Karpas-422 (cell line): ENCODE data around the gene CD302. TPM values are rescaled to one million over a fixed set of nuclear protein-coding genes. Genes with fewer than 3 reads are reported as not detected.
"Not testable (repeated sequence)": the region's sequence is repeated elsewhere in the genome, so short reads cannot be mapped to it uniquely, and the experiment has no call there.

Experiments used
- DNase-seq: peaks from one replicate; pipeline ENCODE4 v3.0.0-alpha.2; 2015
- H2AFZ ChIP-seq: fragments of 200-600 bp; sonication (generic); 2 replicates; pipeline ENCODE4 v1.6.1; 2014; ENCODE audit warnings: antibody characterized with exemption, low read length, mixed read lengths
- H3K27ac ChIP-seq: fragments of 200-600 bp; sonication (generic); 2 replicates; pipeline ENCODE4 v1.5.1; 2014; ENCODE audit warnings: mild to moderate bottlenecking, low read length, moderate library complexity
- H3K27me3 ChIP-seq: fragments of 200-600 bp; sonication (generic); 2 replicates; pipeline ENCODE4 v1.6.1; 2014; ENCODE audit warnings: low read length, mixed read lengths
- H3K36me3 ChIP-seq: fragments of 200-600 bp; sonication (generic); 2 replicates; pipeline ENCODE4 v1.6.1; 2014; ENCODE audit warnings: low read length, mixed read lengths; ENCODE audit not compliant: insufficient read depth
- H3K4me1 ChIP-seq: fragments of 200-600 bp; sonication (generic); 2 replicates; pipeline ENCODE4 v1.6.1; 2014; ENCODE audit warnings: mild to moderate bottlenecking, low read length, mixed read lengths
- H3K4me2 ChIP-seq: fragments of 200-600 bp; sonication (generic); 2 replicates; pipeline ENCODE4 v1.6.1; 2014; ENCODE audit warnings: low read length, low read depth, mild to moderate bottlenecking; ENCODE audit not compliant: poor library complexity, severe bottlenecking
- H3K4me3 ChIP-seq: fragments of 200-600 bp; sonication (generic); 2 replicates; pipeline ENCODE4 v1.5.1; 2014; ENCODE audit warnings: mild to moderate bottlenecking, antibody characterized with exemption, low read length, mixed read lengths
- H3K79me2 ChIP-seq: fragments of 200-600 bp; sonication (generic); 2 replicates; pipeline ENCODE4 v1.6.1; 2014; ENCODE audit warnings: mild to moderate bottlenecking, low read length, mixed read lengths
- H3K9ac ChIP-seq: fragments of 200-600 bp; sonication (generic); 2 replicates; pipeline ENCODE4 v1.6.0; 2014; ENCODE audit warnings: low read length
- H3K9me2 ChIP-seq: fragments of 200-600 bp; sonication (generic), shearing (Covaris generic); replicated peaks from 2 replicates; pipeline ENCODE4 v1.6.0; 2014; ENCODE audit warnings: mild to moderate bottlenecking, low read length, moderate library complexity; ENCODE audit not compliant: insufficient read depth
- H3K9me3 ChIP-seq: fragments of 300-700, 200-600 bp; sonication (generic); 2 replicates; pipeline ENCODE4 v1.6.1; 2014; ENCODE audit warnings: low read length, mixed read lengths
- H4K20me1 ChIP-seq: fragments of 200-600 bp; sonication (generic); 2 replicates; pipeline ENCODE4 v1.6.1; 2014; ENCODE audit warnings: mild to moderate bottlenecking, antibody characterized with exemption, low read length, low read depth; ENCODE audit not compliant: insufficient read depth
- total RNA-seq: library from RNA; depleted of rRNA; stranded (reverse); fragments of >200 nt; shearing (Covaris generic); gene quantifications from 2 replicates; pipeline ENCODE4 v1.2.3, GENCODE V29; 2014; ENCODE audit warnings: low replicate concordance

CD302 gene
- total RNA-seq, 1 experiment from 2014 or later = not detected

GRCh38 chr2:159738509-159739390 is 59.3 kb downstream of the CD302 start:
- Histone ChIP-seq H3K9me2 (no peaks in the 10 kb centered on the region), H3K9ac (no peak overlapping the region), H2AFZ (no peak overlapping the region), H3K27ac (no peak overlapping the region), H3K36me3 (peaks cover 61% of the 10 kb centered on the region), H3K27me3 (no peaks in the 10 kb centered on the region), H3K4me2 (no peak overlapping the region), H3K4me3 (no peak overlapping the region), H3K79me2 (peaks cover 99% of the 10 kb centered on the region), H3K4me1 (peaks cover 4% of the 10 kb centered on the region), H4K20me1 (peaks cover 52% of the 10 kb centered on the region), H3K9me3 (no peaks in the 10 kb centered on the region)
- no peak for DNase-seq

GRCh38 chr2:159737917-159738296 is 60.1 kb downstream of the CD302 start:
- H3K27me3 ChIP-seq = no peaks in the 10 kb centered on the region
- peaks cover 4% of the 10 kb centered on the region for H3K4me1 ChIP-seq
- peaks cover 52% of the 10 kb centered on the region for H4K20me1 ChIP-seq
- no peaks in the 10 kb centered on the region for H3K9me3 ChIP-seq
- no peaks in the 10 kb centered on the region for H3K9me2 ChIP-seq
- peaks cover 98% of the 10 kb centered on the region for H3K79me2 ChIP-seq
- no peak overlapping the region for H2AFZ ChIP-seq
- H3K4me3 ChIP-seq = no peak overlapping the region
- DNase-seq = no peak
- no peak overlapping the region for H3K4me2 ChIP-seq
- H3K36me3 ChIP-seq = peaks cover 61% of the 10 kb centered on the region
- no peak overlapping the region for H3K27ac ChIP-seq
- H3K9ac ChIP-seq = no peak overlapping the region

- Histone ChIP-seq H3K9me2 (no peaks in the 10 kb centered on the region), H3K9me3 (no peaks in the 10 kb centered on the region), H3K4me3 (no peak overlapping the region), H3K27me3 (no peaks in the 10 kb centered on the region), H3K4me1 (peaks cover 4% of the 10 kb centered on the region), H3K36me3 (peaks cover 61% of the 10 kb centered on the region), H3K79me2 (peaks cover 98% of the 10 kb centered on the region), H2AFZ (no peak overlapping the region), H3K27ac (no peak overlapping the region), H3K4me2 (no peak overlapping the region), H3K9ac (no peak overlapping the region), H4K20me1 (peaks cover 52% of the 10 kb centered on the region)
- DNase-seq = no peak
These were observed 60.6 kb downstream of the CD302 start for GRCh38 chr2:159737292-159737916.

- H3K36me3 ChIP-seq = peaks cover 57% of the 10 kb centered on the region
- H3K4me3 ChIP-seq = no peak overlapping the region
These were observed 62.0 kb downstream of the CD302 start for GRCh38 chr2:159736048-159736447.

GRCh38 chr2:159735648-159736047 is 62.4 kb downstream of the CD302 start:
- DNase-seq = no peak
- H3K36me3 ChIP-seq = peaks cover 61% of the 10 kb centered on the region
- H3K9ac ChIP-seq = no peak overlapping the region
- H3K4me3 ChIP-seq = no peak overlapping the region
- H3K4me1 ChIP-seq = peaks cover 4% of the 10 kb centered on the region
- H4K20me1 ChIP-seq = peaks cover 47% of the 10 kb centered on the region
- peaks cover 88% of the 10 kb centered on the region for H3K79me2 ChIP-seq
- no peaks in the 10 kb centered on the region for H3K27me3 ChIP-seq
- no peak overlapping the region for H3K4me2 ChIP-seq
- no peak overlapping the region for H3K27ac ChIP-seq
- H2AFZ ChIP-seq = no peak overlapping the region
- no peaks in the 10 kb centered on the region for H3K9me2 ChIP-seq
- H3K9me3 ChIP-seq = no peaks in the 10 kb centered on the region

More at GRCh38 chr2:159736048-159736447, 62.0 kb downstream of the CD302 start:
- Histone ChIP-seq H3K27ac (no peak overlapping the region), H3K79me2 (peaks cover 88% of the 10 kb centered on the region), H3K9me2 (no peaks in the 10 kb centered on the region), H3K4me2 (no peak overlapping the region), H3K4me1 (peaks cover 4% of the 10 kb centered on the region), H3K27me3 (no peaks in the 10 kb centered on the region), H2AFZ (no peak overlapping the region), H3K9me3 (no peaks in the 10 kb centered on the region), H4K20me1 (peaks cover 47% of the 10 kb centered on the region), H3K9ac (no peak overlapping the region)
- no peak for DNase-seq

- Histone ChIP-seq H3K4me1 (no peaks in the 10 kb centered on the region), H4K20me1 (peaks cover 55% of the 10 kb centered on the region), H3K27me3 (no peaks in the 10 kb centered on the region), H3K27ac (no peak overlapping the region), H3K79me2 (peaks cover 88% of the 10 kb centered on the region), H3K36me3 (peaks cover 59% of the 10 kb centered on the region), H3K4me2 (no peak overlapping the region), H2AFZ (no peak overlapping the region), H3K9ac (no peak overlapping the region), H3K4me3 (no peak overlapping the region), H3K9me3 (no peaks in the 10 kb centered on the region), H3K9me2 (no peaks in the 10 kb centered on the region)
- no peak for DNase-seq
These were observed 69.4 kb downstream of the CD302 start for GRCh38 chr2:159728629-159729028.

GRCh38 chr2:159725713-159726112 is 72.3 kb downstream of the CD302 start:
- Histone ChIP-seq H3K27me3 (no peaks in the 10 kb centered on the region), H3K9ac (no peak overlapping the region), H2AFZ (no peak overlapping the region), H3K27ac (no peak overlapping the region), H3K4me2 (no peak overlapping the region), H3K36me3 (peaks cover 67% of the 10 kb centered on the region), H3K79me2 (peaks cover 100% of the 10 kb centered on the region), H3K9me3 (no peaks in the 10 kb centered on the region), H4K20me1 (peaks cover 77% of the 10 kb centered on the region), H3K4me1 (no peaks in the 10 kb centered on the region), H3K9me2 (no peaks in the 10 kb centered on the region), H3K4me3 (no peak overlapping the region)
- DNase-seq = no peak

- H3K27ac ChIP-seq, H3K4me1 ChIP-seq, H3K9me2 ChIP-seq, H2AFZ ChIP-seq, H3K9ac ChIP-seq, H3K9me3 ChIP-seq, H3K27me3 ChIP-seq, DNase-seq, H3K4me3 ChIP-seq, H3K4me2 ChIP-seq: not testable (repeated sequence)
- H4K20me1 ChIP-seq = peaks cover 81% of the 10 kb centered on the region
- peaks cover 69% of the 10 kb centered on the region for H3K36me3 ChIP-seq
- H3K79me2 ChIP-seq = peaks cover 100% of the 10 kb centered on the region
These were observed 73.0 kb downstream of the CD302 start for GRCh38 chr2:159724795-159725572.
